SK-N-SH (cell line): ENCODE measurements around the gene DSG2. TPM values are rescaled to one million over a fixed set of nuclear protein-coding genes. Genes with fewer than 3 reads are reported as not detected.

Source experiments
- CTCF ChIA-PET: fragments of 300-600, 350-600 bp; formaldehyde crosslinking; extraction: SDS; loops from one replicate; lab custom pipeline; 2021; lab: Yijun Ruan, JAX
- POLR2A ChIA-PET: fragments of 350-600 bp; sonication (Branson Sonifier 250); formaldehyde crosslinking; extraction: SDS; loops from one replicate; lab custom pipeline; 2020; ENCODE audit warnings: antibody characterized with exemption, inconsistent platforms; lab: Yijun Ruan, JAX
- DNase-seq: peaks from one replicate; pipeline ENCODE4 v3.0.0; 2012
- H2AFZ ChIP-seq: fragments of 200-600 bp; sonication (generic); 2 replicates; pipeline ENCODE4 v1.8.1; 2016; ENCODE audit warnings: antibody characterized with exemption, mild to moderate bottlenecking, low read depth
- H3F3A ChIP-seq: fragments of 200-600 bp; sonication (generic); replicated peaks from 2 replicates; pipeline ENCODE3; 2016; ENCODE audit warnings: antibody characterized with exemption, mild to moderate bottlenecking; ENCODE audit not compliant: insufficient read depth
- H3K27ac ChIP-seq, 2 experiments: fragments of 200-500 bp in 1 of 2; fragments of 200-600 bp in 1 of 2; sonication (Bioruptor generic) in 1 of 2; sonication (generic), shearing (Covaris generic) in 1 of 2; 2 replicates each; pipeline versions ENCODE4 v1.5.1 to v1.6.1; 2014 to 2016; ENCODE audit warnings: low read depth in 2 of 2, inconsistent platforms in 1 of 2, low read length in 1 of 2, mild to moderate bottlenecking in 1 of 2, mixed read lengths in 1 of 2
- H3K27me3 ChIP-seq: fragments of 200-600 bp; sonication (generic), shearing (Covaris generic); 2 replicates; pipeline ENCODE4 v1.6.1; 2016; ENCODE audit warnings: mixed run types; ENCODE audit not compliant: insufficient read depth
- H3K36me3 ChIP-seq, 2 experiments: fragments of 200-500 bp in 1 of 2; fragments of 200-600 bp in 1 of 2; sonication (Bioruptor generic) in 1 of 2; sonication (generic) in 1 of 2; replicated peaks in 1 of 2; 2 replicates each; pipeline versions ENCODE3 to v1.5.1; 2014 to 2016; ENCODE audit warnings: low read length in 1 of 2, mild to moderate bottlenecking in 1 of 2; ENCODE audit not compliant: insufficient read depth in 2 of 2, control insufficient read depth in 1 of 2
- H3K4me1 ChIP-seq, 2 experiments: fragments of 200-500 bp in 1 of 2; fragments of 200-600 bp in 1 of 2; sonication (Bioruptor generic) in 1 of 2; sonication (generic), shearing (Covaris generic) in 1 of 2; 2 replicates each; pipeline versions ENCODE4 v1.5.1 to v1.6.1; 2014 to 2016; ENCODE audit warnings: low read depth in 1 of 2, low read length in 1 of 2, mixed run types in 1 of 2; ENCODE audit not compliant: insufficient read depth in 2 of 2, control insufficient read depth in 1 of 2
- H3K4me2 ChIP-seq: fragments of 200-600 bp; sonication (generic), shearing (Covaris generic); 2 replicates; pipeline ENCODE4 v1.6.1; 2017; ENCODE audit warnings: mixed run types
- H3K4me3 ChIP-seq, 2 experiments: fragments of 200-500 bp in 1 of 2; fragments of 200-600 bp in 1 of 2; sonication (Bioruptor generic) in 1 of 2; sonication (generic), shearing (Covaris generic) in 1 of 2; 2 replicates each; pipeline versions ENCODE4 v1.5.1 to v1.8.1; 2014 to 2016; ENCODE audit warnings: low read depth in 2 of 2, inconsistent platforms in 1 of 2, low read length in 1 of 2, mild to moderate bottlenecking in 1 of 2, mixed read lengths in 1 of 2, moderate library complexity in 1 of 2
- H3K79me2 ChIP-seq: fragments of 200-600 bp; sonication (generic); 2 replicates; pipeline ENCODE4 v1.8.1; 2017; ENCODE audit warnings: mild to moderate bottlenecking; ENCODE audit not compliant: insufficient read depth
- H3K9ac ChIP-seq: fragments of 200-600 bp; sonication (generic); 2 replicates; pipeline ENCODE4 v1.6.1; 2017; ENCODE audit warnings: mixed run types
- H3K9me2 ChIP-seq: fragments of 200-600 bp; sonication (generic); 2 replicates; pipeline ENCODE4 v1.6.1; 2017; ENCODE audit warnings: mixed run types
- H3K9me3 ChIP-seq: fragments of 200-600 bp; sonication (generic); 2 replicates; pipeline ENCODE4 v1.6.1; 2017; ENCODE audit warnings: mixed run types, mild to moderate bottlenecking, moderate library complexity
- H4K20me1 ChIP-seq: fragments of 200-600 bp; sonication (generic); 2 replicates; pipeline ENCODE4 v1.6.1; 2017; ENCODE audit warnings: mild to moderate bottlenecking, mixed run types; ENCODE audit not compliant: insufficient read depth
- EP300 ChIP-seq, 2 experiments: IDR thresholded peaks; 2 replicates each; pipeline versions ENCODE4 v1.4.0 to v1.6.1; 2012; ENCODE audit warnings: borderline replicate concordance in 1 of 2, low read depth in 1 of 2, low read length in 1 of 2
- FOSL2 ChIP-seq: IDR thresholded peaks from 2 replicates; pipeline ENCODE4 v1.4.0; 2012; ENCODE audit warnings: low read depth, mild to moderate bottlenecking, moderate library complexity, borderline replicate concordance
- FOXJ3 ChIP-seq: sonication (generic); formaldehyde crosslinking; IDR thresholded peaks from 2 replicates; pipeline ENCODE4 v1.5.1; 2020; ENCODE audit warnings: mild to moderate bottlenecking, missing genetic modification reagents
- GABPA ChIP-seq: IDR thresholded peaks from 2 replicates; pipeline ENCODE4 v1.4.0; 2012; ENCODE audit warnings: low read depth, mild to moderate bottlenecking
- MXI1 ChIP-seq: IDR thresholded peaks from 2 replicates; pipeline ENCODE4 v1.6.1; 2012; ENCODE audit warnings: mild to moderate bottlenecking, low read depth, low read length, improper control_type of control experiment
- NRF1 ChIP-seq: IDR thresholded peaks from 2 replicates; pipeline ENCODE4 v1.6.1; 2012; ENCODE audit warnings: low read depth, mild to moderate bottlenecking, low read length
- RAD21 ChIP-seq: IDR thresholded peaks from 2 replicates; pipeline ENCODE4 v1.6.1; 2012; ENCODE audit warnings: mild to moderate bottlenecking, low read length
- RCOR1 ChIP-seq: fragments of 150-350 bp; IDR thresholded peaks from 2 replicates; pipeline ENCODE4 v1.6.1; 2017; ENCODE audit warnings: antibody characterized with exemption, low read length
- TCF12 ChIP-seq: IDR thresholded peaks from 2 replicates; pipeline ENCODE4 v1.4.0; 2012
- WGBS: methylation state at CpG from one replicate; pipeline ENCODE4 v1.1.6; 2017; ENCODE audit warnings: low lambda C conversion rate; 5-methylcytosine and 5-hydroxymethylcytosine counted together
- polyA plus RNA-seq, 3 experiments: library from polyadenylated mRNA; depleted of rRNA; stranded (reverse); fragments of >200 nt; gene quantifications; 2 replicates each; pipeline ENCODE4 v1.2.3, GENCODE V29; 2012
- TF ChIP-seq, protein P1 (sequence below): IDR thresholded peaks from 2 replicates; pipeline ENCODE4 v1.4.0; 2012; ENCODE audit warnings: low read depth
- TF ChIP-seq, protein P2 (sequence below): IDR thresholded peaks from 2 replicates; pipeline ENCODE4 v1.4.0; 2012; ENCODE audit warnings: low read depth, borderline replicate concordance
- TF ChIP-seq, protein P3 (sequence below): IDR thresholded peaks from 2 replicates; pipeline ENCODE4 v1.6.1; 2012; ENCODE audit warnings: mild to moderate bottlenecking, low read depth, low read length, moderate library complexity

Gene DSG2
- polyA plus RNA-seq, 1 of the 3 experiments (the other 2 are of a cell fraction) = not detected

DNA sequence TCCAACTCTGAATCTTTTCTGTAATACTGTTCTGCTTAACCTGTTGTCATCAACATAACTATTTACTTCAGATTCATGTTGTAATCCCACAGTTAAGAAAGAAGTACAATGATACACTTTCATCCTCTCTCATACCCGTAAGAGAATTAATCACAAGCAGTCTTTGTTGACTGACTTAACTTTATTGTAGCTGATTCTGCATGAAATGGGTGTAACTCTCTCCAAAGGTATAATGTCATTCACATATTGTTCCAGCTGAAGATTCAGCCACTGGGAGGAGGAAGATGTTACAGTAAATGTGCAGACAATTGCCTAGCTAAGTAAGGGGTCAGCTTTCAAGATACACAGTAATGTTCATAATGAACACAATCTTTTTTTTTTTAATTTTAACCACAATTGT lies 13.5 kb upstream of the DSG2 start (continued):
- TF ChIP-seq EP300 (IDR thresholded peaks at IDR 0.05; ENCODE audit: borderline replicate concordance in 1 of 2, low read depth in 1 of 2, low read length in 1 of 2) = no peak
- no peak for TF ChIP-seq RAD21
- TF ChIP-seq, protein P1, sequence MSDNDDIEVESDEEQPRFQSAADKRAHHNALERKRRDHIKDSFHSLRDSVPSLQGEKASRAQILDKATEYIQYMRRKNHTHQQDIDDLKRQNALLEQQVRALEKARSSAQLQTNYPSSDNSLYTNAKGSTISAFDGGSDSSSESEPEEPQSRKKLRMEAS = no peak

DNA sequence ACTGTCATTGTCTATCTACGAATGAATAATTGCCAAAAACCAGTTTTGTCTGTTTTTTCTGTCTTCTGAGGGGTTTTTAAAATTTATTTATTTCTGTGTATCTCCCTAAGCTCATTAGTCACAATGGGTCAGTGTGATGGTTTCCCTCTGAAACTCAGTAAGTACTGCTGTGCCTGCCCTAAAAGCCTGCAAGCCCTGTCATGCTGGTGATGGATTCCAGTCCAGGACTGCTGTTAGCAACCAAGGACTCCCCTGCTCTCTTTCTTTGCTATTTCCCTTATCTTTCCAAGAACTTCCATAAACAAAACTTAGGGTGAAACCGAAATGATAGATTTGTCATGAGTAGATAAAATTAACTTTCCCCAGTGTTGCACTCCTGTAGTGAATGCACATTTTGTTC lies 11.8 kb upstream of the DSG2 start:
- Histone ChIP-seq H3K79me2 (no peaks in the 10 kb centered on the region), H3K9ac (no peak overlapping the region), H3K4me1 (no peaks in the 10 kb centered on the region), H3K36me3 (no peaks in the 10 kb centered on the region), H3K9me3 (no peaks in the 10 kb centered on the region), H3K4me2 (no peak overlapping the region), H3K27ac (no peak overlapping the region), H3K4me3 (no peak overlapping the region), H2AFZ (no peak overlapping the region), H3K27me3 (peaks cover 13% of the 10 kb centered on the region), H3F3A (no peaks in the 10 kb centered on the region), H4K20me1 (no peaks in the 10 kb centered on the region), H3K9me2 (no peaks in the 10 kb centered on the region)
- 19% methylated on average over 2 of the region's 2 CpGs for WGBS
- POLR2A ChIA-PET = no interaction called here
- no peak for TF ChIP-seq FOSL2
- TF ChIP-seq NRF1 = no peak
- TF ChIP-seq, protein P2, sequence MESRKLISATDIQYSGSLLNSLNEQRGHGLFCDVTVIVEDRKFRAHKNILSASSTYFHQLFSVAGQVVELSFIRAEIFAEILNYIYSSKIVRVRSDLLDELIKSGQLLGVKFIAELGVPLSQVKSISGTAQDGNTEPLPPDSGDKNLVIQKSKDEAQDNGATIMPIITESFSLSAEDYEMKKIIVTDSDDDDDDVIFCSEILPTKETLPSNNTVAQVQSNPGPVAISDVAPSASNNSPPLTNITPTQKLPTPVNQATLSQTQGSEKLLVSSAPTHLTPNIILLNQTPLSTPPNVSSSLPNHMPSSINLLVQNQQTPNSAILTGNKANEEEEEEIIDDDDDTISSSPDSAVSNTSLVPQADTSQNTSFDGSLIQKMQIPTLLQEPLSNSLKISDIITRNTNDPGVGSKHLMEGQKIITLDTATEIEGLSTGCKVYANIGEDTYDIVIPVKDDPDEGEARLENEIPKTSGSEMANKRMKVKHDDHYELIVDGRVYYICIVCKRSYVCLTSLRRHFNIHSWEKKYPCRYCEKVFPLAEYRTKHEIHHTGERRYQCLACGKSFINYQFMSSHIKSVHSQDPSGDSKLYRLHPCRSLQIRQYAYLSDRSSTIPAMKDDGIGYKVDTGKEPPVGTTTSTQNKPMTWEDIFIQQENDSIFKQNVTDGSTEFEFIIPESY = no peak
- no peak for TF ChIP-seq TCF12
- TF ChIP-seq, protein P1 = no peak
- TF ChIP-seq FOXJ3 (CRISPR knock-in tag) = no peak
- no peak for TF ChIP-seq MXI1
- no peak for TF ChIP-seq RCOR1
- no peak for TF ChIP-seq GABPA
- TF ChIP-seq, protein P3, sequence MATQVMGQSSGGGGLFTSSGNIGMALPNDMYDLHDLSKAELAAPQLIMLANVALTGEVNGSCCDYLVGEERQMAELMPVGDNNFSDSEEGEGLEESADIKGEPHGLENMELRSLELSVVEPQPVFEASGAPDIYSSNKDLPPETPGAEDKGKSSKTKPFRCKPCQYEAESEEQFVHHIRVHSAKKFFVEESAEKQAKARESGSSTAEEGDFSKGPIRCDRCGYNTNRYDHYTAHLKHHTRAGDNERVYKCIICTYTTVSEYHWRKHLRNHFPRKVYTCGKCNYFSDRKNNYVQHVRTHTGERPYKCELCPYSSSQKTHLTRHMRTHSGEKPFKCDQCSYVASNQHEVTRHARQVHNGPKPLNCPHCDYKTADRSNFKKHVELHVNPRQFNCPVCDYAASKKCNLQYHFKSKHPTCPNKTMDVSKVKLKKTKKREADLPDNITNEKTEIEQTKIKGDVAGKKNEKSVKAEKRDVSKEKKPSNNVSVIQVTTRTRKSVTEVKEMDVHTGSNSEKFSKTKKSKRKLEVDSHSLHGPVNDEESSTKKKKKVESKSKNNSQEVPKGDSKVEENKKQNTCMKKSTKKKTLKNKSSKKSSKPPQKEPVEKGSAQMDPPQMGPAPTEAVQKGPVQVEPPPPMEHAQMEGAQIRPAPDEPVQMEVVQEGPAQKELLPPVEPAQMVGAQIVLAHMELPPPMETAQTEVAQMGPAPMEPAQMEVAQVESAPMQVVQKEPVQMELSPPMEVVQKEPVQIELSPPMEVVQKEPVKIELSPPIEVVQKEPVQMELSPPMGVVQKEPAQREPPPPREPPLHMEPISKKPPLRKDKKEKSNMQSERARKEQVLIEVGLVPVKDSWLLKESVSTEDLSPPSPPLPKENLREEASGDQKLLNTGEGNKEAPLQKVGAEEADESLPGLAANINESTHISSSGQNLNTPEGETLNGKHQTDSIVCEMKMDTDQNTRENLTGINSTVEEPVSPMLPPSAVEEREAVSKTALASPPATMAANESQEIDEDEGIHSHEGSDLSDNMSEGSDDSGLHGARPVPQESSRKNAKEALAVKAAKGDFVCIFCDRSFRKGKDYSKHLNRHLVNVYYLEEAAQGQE = no peak
- CTCF ChIA-PET = interaction anchor here (1.1 kb wide), 1 partner anchor 15 kb away, joined by 3 read pairs; no protein-coding TSS in a partner anchor
- no peak for DNase-seq
